ENCODE results near the gene CLRN2. TPM values are rescaled to one million over a fixed set of nuclear protein-coding genes. Genes with fewer than 3 reads are reported as not detected.

Gene CLRN2
- total RNA-seq, 1 experiment from 2014 or later: not detected

DNA sequence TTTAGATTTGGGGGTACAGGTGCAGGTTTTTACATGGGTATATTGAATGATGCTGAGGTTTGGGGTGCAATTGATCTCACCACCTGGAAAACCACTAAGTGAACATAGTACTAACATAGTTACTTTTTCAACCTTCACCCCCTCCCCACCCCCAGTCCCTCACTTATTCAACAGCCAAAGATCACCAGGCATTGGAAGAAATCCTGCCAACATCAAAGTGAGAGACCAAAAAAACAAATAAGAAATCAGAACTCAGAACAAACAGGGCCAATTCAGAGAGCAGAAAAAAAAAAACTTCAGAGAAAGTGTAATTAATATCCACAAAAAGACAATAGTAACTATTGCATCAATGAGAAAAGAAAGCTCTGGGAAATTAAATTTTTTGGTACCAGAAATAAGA lies 41.5 kb downstream of the CLRN2 start:
- Histone ChIP-seq H3K14ac (ENCODE audit: insufficient read depth, low read length) (no peak overlapping the region), H4K20me1 (ENCODE audit: control insufficient read depth, insufficient read depth, insufficient read length) (no peaks in the 10 kb centered on the region), H3K79me2 (ENCODE audit: insufficient read depth, low read length) (no peaks in the 10 kb centered on the region), H2AFZ (ENCODE audit: low read length) (no peak overlapping the region), H3K27me3 (ENCODE audit: insufficient read depth, low read length) (no peaks in the 10 kb centered on the region), H3K56ac (ENCODE audit: insufficient read length, low read depth, low read length) (no peak overlapping the region), H2BK15ac (ENCODE audit: low read depth, low read length) (no peak overlapping the region), H3K79me1 (ENCODE audit: insufficient read depth, low read depth, low read length, poor library complexity, severe bottlenecking) (no peaks in the 10 kb centered on the region), H4K5ac (ENCODE audit: insufficient read length, low read depth, low read length) (no peak overlapping the region), H2BK12ac (ENCODE audit: insufficient read length, low read depth, low read length) (no peak overlapping the region), H3K18ac (ENCODE audit: insufficient read length, low read depth, low read length) (no peak overlapping the region), H2BK120ac (ENCODE audit: low read depth, low read length, poor library complexity, severe bottlenecking) (no peak overlapping the region), H3K23me2 (ENCODE audit: insufficient read length, low read depth, low read length, poor library complexity, severe bottlenecking) (no peaks in the 10 kb centered on the region), H2BK5ac (ENCODE audit: insufficient read length, low read length) (no peak overlapping the region), H3T11ph (ENCODE audit: low read length) (no peak overlapping the region), H3K9me3 (ENCODE audit: control insufficient read depth, low read depth, low read length) (no peaks in the 10 kb centered on the region), H3K27ac (ENCODE audit: insufficient read length, low read depth, low read length) (no peak overlapping the region), H3K4me1 (ENCODE audit: insufficient read depth, low read length) (no peaks in the 10 kb centered on the region), H3K4me2 (ENCODE audit: insufficient read depth, insufficient read length, low read length) (no peak overlapping the region), H4K91ac (ENCODE audit: insufficient read length, low read depth, low read length) (no peak overlapping the region), H3K4ac (ENCODE audit: low read depth, low read length) (no peak overlapping the region), H2BK20ac (ENCODE audit: low read depth, low read length, poor library complexity, severe bottlenecking) (no peak overlapping the region), H3K9ac (ENCODE audit: extremely low read depth, insufficient read length, low read length) (no peak overlapping the region), H2AK5ac (ENCODE audit: insufficient read length, low read length) (no peak overlapping the region), H3K23ac (ENCODE audit: insufficient read length, low read depth, low read length) (no peak overlapping the region), H4K8ac (replicated peaks; ENCODE audit: insufficient read length, low read depth, low read length) (no peak overlapping the region)
- Mint-ChIP-seq H3K4me1 (peaks cover 0 to 3% of the 10 kb centered on the region in 2 experiments; a peak in 1 of 4 replicates), H3K36me3 (ENCODE audit: insufficient read depth in 1 of 3, low read depth in 3 of 3) (no peaks in the 10 kb centered on the region), H3K4me3 (no peak overlapping the region), H3K27me3 (ENCODE audit: low read depth) (peaks cover 18% of the 10 kb centered on the region), H3K9me3 (no peaks in the 10 kb centered on the region), H3K27ac (no peak overlapping the region)
- TF ChIP-seq CTCF (conservative IDR thresholded peaks at IDR 0.05): no peak
- no peak for DNase-seq

All from H9 (cell line).